Measurements from ENCODE around the gene AKAP17A.
"Not testable (repeated sequence)": the region's sequence is repeated elsewhere in the genome, so short reads cannot be mapped to it uniquely, and the experiment has no call there.

AKAP17A gene

GRCh38 chrX:1600406-1601050, 9.1 kb downstream of the AKAP17A start:
- DNase-seq, result no peak
- in situ Hi-C loops (cut with MboI; ENCODE audit: low pct_unique_long_range_greater_than_20kb, low sequenced_read_pairs), result no loop called here

- no peak for DNase-seq
- in situ Hi-C loops (cut with MboI; ENCODE audit: low pct_unique_long_range_greater_than_20kb, low sequenced_read_pairs), result no loop called here
These were observed 9.8 kb downstream of the AKAP17A start for GRCh38 chrX:1601051-1601767.

GRCh38 chrX:1601768-1602085, 10.3 kb downstream of the AKAP17A start:
- DNase-seq, result no peak
- in situ Hi-C loops (cut with MboI; ENCODE audit: low pct_unique_long_range_greater_than_20kb, low sequenced_read_pairs), result no loop called here

- no peak for DNase-seq
- in situ Hi-C loops (cut with MboI; ENCODE audit: low pct_unique_long_range_greater_than_20kb, low sequenced_read_pairs), result no loop called here
These were observed 10.9 kb downstream of the AKAP17A start for GRCh38 chrX:1602299-1602698.

GRCh38 chrX:1606496-1606895, 15.1 kb downstream of the AKAP17A start:
- in situ Hi-C loops (cut with MboI; ENCODE audit: low pct_unique_long_range_greater_than_20kb, low sequenced_read_pairs), result no loop called here
- DNase-seq, result no peak

- no peak for DNase-seq
- in situ Hi-C loops (cut with MboI; ENCODE audit: low pct_unique_long_range_greater_than_20kb, low sequenced_read_pairs), result no loop called here
These were observed 17.9 kb downstream of the AKAP17A start for GRCh38 chrX:1609311-1609710.

GRCh38 chrX:1609762-1610161, 18.4 kb downstream of the AKAP17A start:
- in situ Hi-C loops (cut with MboI; ENCODE audit: low pct_unique_long_range_greater_than_20kb, low sequenced_read_pairs), result no loop called here
- no peak for DNase-seq

- peak; percentile 61 for DNase-seq
- in situ Hi-C loops (cut with MboI; ENCODE audit: low pct_unique_long_range_greater_than_20kb, low sequenced_read_pairs), result no loop called here
These were observed 18.8 kb downstream of the AKAP17A start for GRCh38 chrX:1610166-1610565.

GRCh38 chrX:1610736-1611135, 19.3 kb downstream of the AKAP17A start:
- in situ Hi-C loops (cut with MboI; ENCODE audit: low pct_unique_long_range_greater_than_20kb, low sequenced_read_pairs), result no loop called here
- DNase-seq, result no peak

- no peak for DNase-seq
- in situ Hi-C loops (cut with MboI; ENCODE audit: low pct_unique_long_range_greater_than_20kb, low sequenced_read_pairs), result no loop called here
These were observed 21.4 kb downstream of the AKAP17A start for GRCh38 chrX:1612641-1613286.

- in situ Hi-C loops (cut with MboI; ENCODE audit: low pct_unique_long_range_greater_than_20kb, low sequenced_read_pairs), result no loop called here
These were observed 23.5 kb downstream of the AKAP17A start, which contains the start of gene ASMT for GRCh38 chrX:1614927-1615326. TSS of gene ASMT (plus strand) at chrX:1615059. CDS start at chrX:1615200, 141 bp downstream.

GRCh38 chrX:1618689-1619088, 27.3 kb downstream of the AKAP17A start:
- peak; percentile 25 for DNase-seq
- in situ Hi-C loops (cut with MboI; ENCODE audit: low pct_unique_long_range_greater_than_20kb, low sequenced_read_pairs), result no loop called here

More at GRCh38 chrX:1614927-1615326, 23.5 kb downstream of the AKAP17A start, which contains the start of gene ASMT:
- DNase-seq, result no peak

GRCh38 chrX:1623691-1624090, 32.3 kb downstream of the AKAP17A start:
- no peak for DNase-seq
- in situ Hi-C loops (cut with MboI; ENCODE audit: low pct_unique_long_range_greater_than_20kb, low sequenced_read_pairs), result no loop called here

- DNase-seq; in situ Hi-C loops (cut with MboI; ENCODE audit: low pct_unique_long_range_greater_than_20kb, low sequenced_read_pairs): not testable (repeated sequence)
These were observed 32.9 kb downstream of the AKAP17A start for GRCh38 chrX:1624158-1624860.

- in situ Hi-C loops (cut with MboI; ENCODE audit: low pct_unique_long_range_greater_than_20kb, low sequenced_read_pairs); DNase-seq: not testable (repeated sequence)
These were observed 33.4 kb downstream of the AKAP17A start for GRCh38 chrX:1624861-1625215.

- DNase-seq, result no peak
- in situ Hi-C loops (cut with MboI; ENCODE audit: low pct_unique_long_range_greater_than_20kb, low sequenced_read_pairs), result no loop called here
These were observed 37.8 kb downstream of the AKAP17A start for GRCh38 chrX:1629244-1629643.

GRCh38 chrX:1646009-1646408, 54.6 kb downstream of the AKAP17A start:
- in situ Hi-C loops (cut with MboI; ENCODE audit: low pct_unique_long_range_greater_than_20kb, low sequenced_read_pairs), result no loop called here
- DNase-seq, result no peak

GRCh38 chrX:1649621-1650020, 58.2 kb downstream of the AKAP17A start:
- in situ Hi-C loops (cut with MboI; ENCODE audit: low pct_unique_long_range_greater_than_20kb, low sequenced_read_pairs), result no loop called here
- DNase-seq, result no peak

All from KBM-7 (cell line).